IPS-20b (cell line): Measurements from ENCODE around the gene SERTM2.

Experiments used
- H3K27ac ChIP-seq: one replicate; pipeline ENCODE4 v1.5.1; 2013; ENCODE audit warnings: low read length
- H3K27me3 ChIP-seq: 2 replicates; pipeline ENCODE4 v1.6.1; 2013; ENCODE audit warnings: mild to moderate bottlenecking, low read length, inconsistent platforms; ENCODE audit not compliant: insufficient read depth
- H3K36me3 ChIP-seq: 2 replicates; pipeline ENCODE4 v1.6.1; 2013; ENCODE audit warnings: low read depth, mild to moderate bottlenecking, inconsistent platforms, low read length, moderate library complexity; ENCODE audit not compliant: insufficient read depth
- H3K4me1 ChIP-seq: 2 replicates; pipeline ENCODE4 v1.6.1; 2013; ENCODE audit warnings: mild to moderate bottlenecking, control low read depth, inconsistent platforms, low read length, moderate library complexity; ENCODE audit not compliant: insufficient read depth
- H3K4me3 ChIP-seq: 2 replicates; pipeline ENCODE4 v1.5.1; 2013; ENCODE audit warnings: mild to moderate bottlenecking, low read length, inconsistent platforms
- H3K9ac ChIP-seq: 2 replicates; pipeline ENCODE4 v1.6.1; 2013; ENCODE audit warnings: low read depth, mild to moderate bottlenecking, inconsistent platforms, low read length, moderate library complexity
- H3K9me3 ChIP-seq: 2 replicates; pipeline ENCODE4 v1.6.1; 2013; ENCODE audit warnings: mild to moderate bottlenecking, low read depth, low read length, inconsistent platforms; ENCODE audit not compliant: insufficient read depth

Gene SERTM2

GRCh38 chrX:111561851-111562250, 50.4 kb downstream of the SERTM2 start:
- no peak overlapping the region for H3K9ac ChIP-seq
- H3K4me3 ChIP-seq, result no peak overlapping the region
- no peaks in the 10 kb centered on the region for H3K4me1 ChIP-seq
- no peaks in the 10 kb centered on the region for H3K9me3 ChIP-seq
- no peak overlapping the region for H3K27ac ChIP-seq
- no peaks in the 10 kb centered on the region for H3K36me3 ChIP-seq
- no peaks in the 10 kb centered on the region for H3K27me3 ChIP-seq

DNA sequence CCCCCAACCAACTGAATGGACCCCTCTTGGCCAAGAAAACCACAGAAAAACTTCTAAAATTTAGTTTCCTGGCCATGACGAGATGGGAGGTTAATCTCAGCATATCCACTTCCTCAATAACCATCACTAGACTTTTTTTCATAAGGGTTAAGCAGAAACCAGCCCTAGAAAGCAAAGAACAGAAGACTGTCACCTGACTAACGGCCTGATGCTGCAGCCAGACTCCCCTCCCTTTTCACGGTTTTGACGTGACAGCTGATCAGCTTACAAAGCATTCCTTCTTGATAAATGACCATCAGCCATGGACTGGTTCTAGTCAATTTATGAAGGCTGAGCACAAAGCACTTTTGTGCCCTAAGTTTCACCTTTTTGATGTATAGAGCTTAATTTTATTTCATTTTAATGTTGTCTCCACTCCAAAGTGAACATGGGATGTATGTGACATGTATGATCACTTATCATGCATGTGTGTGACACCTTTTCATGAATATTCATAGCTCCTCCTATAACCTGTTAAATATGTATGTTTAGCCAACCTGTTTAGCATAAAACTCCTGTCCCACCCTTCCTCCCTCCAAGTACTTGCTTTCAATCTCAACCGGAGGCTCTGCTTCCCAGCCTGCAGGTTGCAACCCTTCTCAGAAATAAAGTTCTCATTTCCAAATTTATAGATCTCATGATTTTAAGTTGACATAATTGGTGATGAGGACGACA, 56.3 kb downstream of the SERTM2 start:
- H3K9me3 ChIP-seq, result no peaks in the 10 kb centered on the region
- H3K27ac ChIP-seq, result no peak overlapping the region
- H3K4me3 ChIP-seq, result no peak overlapping the region
- no peaks in the 10 kb centered on the region for H3K36me3 ChIP-seq
- no peak overlapping the region for H3K9ac ChIP-seq
- H3K4me1 ChIP-seq, result no peaks in the 10 kb centered on the region
- H3K27me3 ChIP-seq, result no peaks in the 10 kb centered on the region

- Histone ChIP-seq H3K36me3 (no peaks in the 10 kb centered on the region), H3K9me3 (no peaks in the 10 kb centered on the region), H3K9ac (no peak overlapping the region), H3K4me3 (no peak overlapping the region), H3K4me1 (no peaks in the 10 kb centered on the region), H3K27ac (no peak overlapping the region), H3K27me3 (no peaks in the 10 kb centered on the region)
Observed at GRCh38 chrX:111568354-111568753, 56.9 kb downstream of the SERTM2 start.

DNA sequence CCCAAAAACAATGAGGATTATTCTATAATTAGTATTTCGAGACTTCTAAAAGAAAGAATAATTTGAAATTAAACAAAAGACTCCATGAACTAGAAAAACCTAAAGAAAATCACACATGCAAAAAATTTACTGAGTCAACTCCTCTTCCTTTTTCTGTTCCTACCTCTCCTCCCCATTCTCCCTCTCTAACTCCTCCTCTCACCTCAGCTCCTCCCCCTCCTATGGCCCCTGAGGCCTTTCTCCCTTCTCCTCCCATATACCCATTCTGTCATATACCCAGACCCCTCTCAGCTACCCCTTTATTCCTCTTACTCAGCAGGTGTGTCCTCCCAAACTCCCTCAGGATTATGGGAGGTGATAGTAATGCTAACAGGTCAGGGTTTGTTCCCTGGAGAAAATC, 57.4 kb downstream of the SERTM2 start:
- H3K4me1 ChIP-seq, result no peaks in the 10 kb centered on the region
- H3K4me3 ChIP-seq, result no peak overlapping the region
- no peaks in the 10 kb centered on the region for H3K36me3 ChIP-seq
- H3K9ac ChIP-seq, result no peak overlapping the region
- no peaks in the 10 kb centered on the region for H3K9me3 ChIP-seq
- no peak overlapping the region for H3K27ac ChIP-seq
- no peaks in the 10 kb centered on the region for H3K27me3 ChIP-seq
